Frontal cortex (tissue), 4 donors: ENCODE measurements around the gene VSTM2A. TPM values are rescaled to one million over a fixed set of nuclear protein-coding genes. Genes with fewer than 3 reads are reported as not detected.

Experiments used
- DNase-seq, 2 donors: peaks; one replicate each; pipeline ENCODE4 v3.0.0; 2012; ENCODE audit warnings: low spot score in 2 of 2
- FAIRE-seq: peaks from 2 replicates; lab custom pipeline; 2012; peaks lifted over from hg19 to GRCh38; lab: Jason Lieb, UNC
- small RNA-seq: library from RNA; depleted of rRNA; stranded (forward); fragments of <200 nt; gene quantifications from one replicate; pipeline ENCODE3, GENCODE V24; 2014
- total RNA-seq: library from RNA; depleted of rRNA; stranded (reverse); fragments of >200 nt; gene quantifications from one replicate; pipeline ENCODE4 v1.2.3, GENCODE V29; 2014
- donor health status: control.
- donor health status: control.
- donor health status: control.

VSTM2A gene
- total RNA-seq, 1 donor from 2014 or later: 99.1 TPM

DNA sequence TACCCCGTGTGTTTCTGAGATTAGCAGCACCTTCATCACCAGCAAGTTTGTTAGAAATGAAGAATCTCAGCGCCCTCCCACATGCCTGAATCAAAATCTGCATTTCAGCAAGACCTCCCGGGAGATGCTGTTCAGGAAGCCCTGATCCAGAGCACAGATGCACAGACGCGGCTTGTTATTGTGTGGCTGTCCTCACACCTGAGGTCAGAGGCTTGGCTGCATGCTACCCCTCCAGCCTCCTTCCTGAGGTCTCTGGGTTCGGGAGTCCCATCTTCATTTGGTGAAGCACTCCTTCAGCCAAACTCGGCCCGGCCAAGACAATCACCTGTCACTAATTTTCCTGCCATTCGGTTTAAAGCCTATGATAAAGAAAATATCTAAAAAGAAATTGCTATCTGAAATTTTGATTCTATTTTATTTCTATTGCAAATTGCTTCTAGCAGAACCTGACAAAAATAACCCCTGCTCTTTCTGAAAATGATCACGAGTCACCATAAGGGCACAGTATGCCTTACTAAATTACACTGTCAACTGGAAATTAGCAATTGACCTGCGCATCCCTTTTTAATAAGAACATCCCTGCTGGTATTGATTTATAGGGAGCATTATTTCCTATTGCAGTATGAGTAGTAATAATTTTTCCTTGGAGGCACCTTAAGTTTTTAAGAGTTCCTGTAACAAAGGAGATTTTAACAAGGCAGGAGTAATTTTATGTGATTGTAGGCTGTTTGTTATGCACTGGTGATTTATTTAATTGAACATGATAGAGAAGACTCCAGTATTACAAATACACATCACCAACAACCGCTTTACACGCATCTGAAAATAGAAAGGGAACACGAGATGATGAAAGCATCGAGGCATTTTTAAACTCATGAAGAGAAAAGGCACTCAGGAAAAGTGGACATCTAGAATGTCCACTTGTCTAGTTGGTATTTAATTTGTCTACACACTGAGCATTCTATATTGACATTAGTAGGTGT lies 49.5 kb downstream of the VSTM2A start:
- DNase-seq (no peak), FAIRE-seq (no peak)

DNA sequence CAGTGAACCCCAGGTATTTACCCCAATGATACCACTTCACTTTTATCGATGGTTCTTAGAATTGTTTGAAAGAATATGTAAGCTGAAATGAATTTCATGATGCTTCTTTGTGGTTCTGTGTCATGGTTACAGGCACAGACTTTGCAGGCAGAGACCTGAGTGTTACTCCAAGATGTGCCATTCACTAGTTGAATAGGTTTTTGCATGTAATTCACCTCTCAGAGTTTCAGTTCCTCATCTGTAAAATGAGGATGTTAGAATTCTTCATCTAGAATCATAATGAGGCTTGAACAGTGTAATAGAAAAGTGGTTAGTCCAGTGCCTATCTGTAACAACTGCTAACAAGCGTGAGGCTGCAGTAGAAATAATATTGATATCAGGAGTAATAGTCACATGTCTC lies 54.6 kb downstream of the VSTM2A start:
- no peak for DNase-seq
- FAIRE-seq: no peak

DNA sequence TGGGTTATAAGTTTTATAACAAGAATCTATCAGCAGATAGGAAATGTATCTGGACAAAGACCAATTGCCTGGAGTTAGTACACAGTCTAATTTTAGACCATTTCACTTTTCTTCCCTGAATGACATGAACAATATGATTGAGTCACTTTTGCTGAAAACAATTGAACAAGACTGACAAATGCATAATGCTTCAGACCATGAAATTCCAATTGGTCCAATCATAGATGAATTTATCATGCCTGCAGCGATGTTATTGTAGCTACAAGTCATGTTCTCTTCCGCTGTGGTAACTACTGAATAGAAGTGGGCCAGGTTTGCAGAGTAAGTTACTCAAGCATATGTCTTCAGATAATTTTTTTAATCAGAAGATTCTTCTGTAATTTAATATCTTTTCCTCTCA lies 73.4 kb downstream of the VSTM2A start:
- DNase-seq (no peak), FAIRE-seq (no peak)

Small RNA genes within 50 kb of the gene (small RNA-seq; reads per million reads assigned to genes)
- gene RNU6-1125P: not detected

Other genes starting within 250 kb of the VSTM2A start
- 147 TPM for gene SEC61G, start 216.8 kb downstream of the VSTM2A start, total RNA-seq